ENCODE results near the gene PRKAG1.
A peak's percentile ranks its signal among the peaks of the same experiment; 100 is the strongest.

Gene PRKAG1

GRCh38 chr12:49043856-49044258 lies 25.3 kb upstream of the PRKAG1 start:
- no peaks in the 10 kb centered on the region for H4K20me1 ChIP-seq (ENCODE audit: insufficient read depth, low read length)
- no peaks in the 10 kb centered on the region for H3F3A ChIP-seq (ENCODE audit: insufficient read depth, low read length)
- no peak overlapping the region for H2AFZ ChIP-seq (ENCODE audit: low read length)
- no peak overlapping the region for H3K9ac ChIP-seq (ENCODE audit: low read length)
- H3K27me3 ChIP-seq (ENCODE audit: insufficient read depth, low read length), result no peaks in the 10 kb centered on the region
- no peak overlapping the region for H3K4me3 ChIP-seq (ENCODE audit: low read depth, low read length, poor library complexity, severe bottlenecking)
- no peaks in the 10 kb centered on the region for H3K9me2 ChIP-seq (ENCODE audit: low read depth, low read length)
- no peaks in the 10 kb centered on the region for H3K4me1 ChIP-seq (ENCODE audit: insufficient read depth, low read length, severe bottlenecking)
- no peak overlapping the region for H3K4me2 ChIP-seq (ENCODE audit: low read length)
- no peak for TF ChIP-seq EZH2 (IDR thresholded peaks at IDR 0.05; ENCODE audit: borderline replicate concordance, low read length)
- TF ChIP-seq, protein P1, sequence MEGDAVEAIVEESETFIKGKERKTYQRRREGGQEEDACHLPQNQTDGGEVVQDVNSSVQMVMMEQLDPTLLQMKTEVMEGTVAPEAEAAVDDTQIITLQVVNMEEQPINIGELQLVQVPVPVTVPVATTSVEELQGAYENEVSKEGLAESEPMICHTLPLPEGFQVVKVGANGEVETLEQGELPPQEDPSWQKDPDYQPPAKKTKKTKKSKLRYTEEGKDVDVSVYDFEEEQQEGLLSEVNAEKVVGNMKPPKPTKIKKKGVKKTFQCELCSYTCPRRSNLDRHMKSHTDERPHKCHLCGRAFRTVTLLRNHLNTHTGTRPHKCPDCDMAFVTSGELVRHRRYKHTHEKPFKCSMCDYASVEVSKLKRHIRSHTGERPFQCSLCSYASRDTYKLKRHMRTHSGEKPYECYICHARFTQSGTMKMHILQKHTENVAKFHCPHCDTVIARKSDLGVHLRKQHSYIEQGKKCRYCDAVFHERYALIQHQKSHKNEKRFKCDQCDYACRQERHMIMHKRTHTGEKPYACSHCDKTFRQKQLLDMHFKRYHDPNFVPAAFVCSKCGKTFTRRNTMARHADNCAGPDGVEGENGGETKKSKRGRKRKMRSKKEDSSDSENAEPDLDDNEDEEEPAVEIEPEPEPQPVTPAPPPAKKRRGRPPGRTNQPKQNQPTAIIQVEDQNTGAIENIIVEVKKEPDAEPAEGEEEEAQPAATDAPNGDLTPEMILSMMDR (IDR thresholded peaks at IDR 0.05; ENCODE audit: low read length), result peak; percentile 86
- H3K9me3 ChIP-seq (ENCODE audit: low read length), result no peaks in the 10 kb centered on the region
- peaks cover 98% of the 10 kb centered on the region for H3K36me3 ChIP-seq (ENCODE audit: insufficient read depth, low read length)
- no peak overlapping the region for H3K27ac ChIP-seq (ENCODE audit: low read depth, low read length, poor library complexity, severe bottlenecking)
- H3K79me2 ChIP-seq (ENCODE audit: insufficient read depth, low read length), result no peaks in the 10 kb centered on the region

DNA sequence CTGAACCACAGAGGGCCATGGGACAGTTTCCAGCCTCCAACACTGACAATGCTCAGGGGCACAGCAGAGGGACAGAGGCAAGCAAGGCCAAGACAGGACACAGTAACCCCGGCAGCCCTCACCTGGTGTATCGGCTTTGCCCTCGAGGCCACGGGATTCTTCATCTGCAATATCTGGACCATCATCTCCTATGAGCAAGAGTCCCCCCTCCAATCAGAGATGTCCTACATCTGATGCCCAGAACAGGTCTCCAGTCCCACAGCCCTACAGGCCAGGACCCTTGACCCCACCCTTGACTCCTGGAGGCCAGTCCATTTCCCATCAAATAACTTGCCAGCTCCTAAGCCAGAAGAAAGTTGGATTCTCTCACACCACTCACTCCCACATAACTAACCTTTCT lies 24.7 kb upstream of the PRKAG1 start:
- TF ChIP-seq, protein P1 (IDR thresholded peaks at IDR 0.05; ENCODE audit: low read length), result no peak
- no peak for TF ChIP-seq EZH2 (IDR thresholded peaks at IDR 0.05; ENCODE audit: borderline replicate concordance, low read length)
- no peak overlapping the region for H3K4me2 ChIP-seq (ENCODE audit: low read length)
- no peak overlapping the region for H3K4me3 ChIP-seq (ENCODE audit: low read depth, low read length, poor library complexity, severe bottlenecking)
- no peaks in the 10 kb centered on the region for H3K9me3 ChIP-seq (ENCODE audit: low read length)
- H3K79me2 ChIP-seq (ENCODE audit: insufficient read depth, low read length), result no peaks in the 10 kb centered on the region
- no peak overlapping the region for H3K27ac ChIP-seq (ENCODE audit: low read depth, low read length, poor library complexity, severe bottlenecking)
- no peaks in the 10 kb centered on the region for H4K20me1 ChIP-seq (ENCODE audit: insufficient read depth, low read length)
- H3K36me3 ChIP-seq (ENCODE audit: insufficient read depth, low read length), result peaks cover 98% of the 10 kb centered on the region
- no peak overlapping the region for H2AFZ ChIP-seq (ENCODE audit: low read length)
- no peaks in the 10 kb centered on the region for H3K27me3 ChIP-seq (ENCODE audit: insufficient read depth, low read length)
- no peaks in the 10 kb centered on the region for H3K4me1 ChIP-seq (ENCODE audit: insufficient read depth, low read length, severe bottlenecking)
- no peaks in the 10 kb centered on the region for H3F3A ChIP-seq (ENCODE audit: insufficient read depth, low read length)
- H3K9me2 ChIP-seq (ENCODE audit: low read depth, low read length), result no peaks in the 10 kb centered on the region
- H3K9ac ChIP-seq (ENCODE audit: low read length), result no peak overlapping the region

- no peaks in the 10 kb centered on the region for H3K9me3 ChIP-seq (ENCODE audit: low read length)
- no peaks in the 10 kb centered on the region for H3K9me2 ChIP-seq (ENCODE audit: low read depth, low read length)
- H3K4me1 ChIP-seq (ENCODE audit: insufficient read depth, low read length, severe bottlenecking), result no peaks in the 10 kb centered on the region
Measured at GRCh38 chr12:49041881-49042484, 23.4 kb upstream of the PRKAG1 start.

More at GRCh38 chr12:49041881-49042484, 23.4 kb upstream of the PRKAG1 start:
- Histone ChIP-seq H4K20me1 (ENCODE audit: insufficient read depth, low read length) (no peaks in the 10 kb centered on the region), H3K27ac (ENCODE audit: low read depth, low read length, poor library complexity, severe bottlenecking) (no peak overlapping the region), H3K9ac (ENCODE audit: low read length) (no peak overlapping the region), H3K4me3 (ENCODE audit: low read depth, low read length, poor library complexity, severe bottlenecking) (no peak overlapping the region), H3K79me2 (ENCODE audit: insufficient read depth, low read length) (no peaks in the 10 kb centered on the region), H2AFZ (ENCODE audit: low read length) (no peak overlapping the region), H3F3A (ENCODE audit: insufficient read depth, low read length) (no peaks in the 10 kb centered on the region), H3K36me3 (ENCODE audit: insufficient read depth, low read length) (peaks cover 98% of the 10 kb centered on the region), H3K27me3 (ENCODE audit: insufficient read depth, low read length) (no peaks in the 10 kb centered on the region), H3K4me2 (ENCODE audit: low read length) (no peak overlapping the region)
- TF ChIP-seq EZH2 (IDR thresholded peaks at IDR 0.05; ENCODE audit: borderline replicate concordance, low read length), result no peak
- TF ChIP-seq, protein P1 (IDR thresholded peaks at IDR 0.05; ENCODE audit: low read length), result no peak
